ENCODE measurements around the gene ZBTB32. TPM values are rescaled to one million over a fixed set of nuclear protein-coding genes. Genes with fewer than 3 reads are reported as not detected.

ZBTB32 gene
- total RNA-seq, 2 experiments from 2014 or later, result 232 to 265 TPM

GRCh38 chr19:35760711-35761349 lies 56.5 kb downstream of the ZBTB32 start:
- H3K36me3 Mint-ChIP-seq (ENCODE audit: low read depth), result peaks cover 33% of the 10 kb centered on the region
- DNase-seq (no peak), ATAC-seq (no peak)
- intact Hi-C loops (cut with DNase I, micrococcal nuclease), result no loop called here
- peaks cover 27% of the 10 kb centered on the region for H3K4me1 Mint-ChIP-seq
- no peak overlapping the region for H3K4me3 Mint-ChIP-seq
- POLR2A ChIA-PET, result no interaction called here
- no peaks in the 10 kb centered on the region for H3K9me3 Mint-ChIP-seq (ENCODE audit: low read depth)
- no peak overlapping the region for H3K27ac Mint-ChIP-seq
- CTCF ChIA-PET, result no interaction called here
- peaks cover 4% of the 10 kb centered on the region for H3K27me3 Mint-ChIP-seq

- H3K9me3 Mint-ChIP-seq (ENCODE audit: low read depth), result no peaks in the 10 kb centered on the region
- ChIA-PET POLR2A (interaction anchor here (0.6 kb wide), 1 partner anchor 117 kb away, joined by 4 read pairs; the partner anchor contains the start of gene COX6B1), CTCF (interaction anchor here (0.5 kb wide), 1 partner anchor 45 kb away, joined by 3 read pairs; no protein-coding TSS in a partner anchor)
- H3K27ac Mint-ChIP-seq, result no peak overlapping the region
- H3K4me1 Mint-ChIP-seq, result peaks cover 4% of the 10 kb centered on the region
- ATAC-seq, result no peak
- intact Hi-C loops (cut with DNase I, micrococcal nuclease), result no loop called here
- no peak overlapping the region for H3K4me3 Mint-ChIP-seq
- H3K27me3 Mint-ChIP-seq, result no peaks in the 10 kb centered on the region
- DNase-seq, result no peak
- peaks cover 36% of the 10 kb centered on the region for H3K36me3 Mint-ChIP-seq (ENCODE audit: low read depth)
Measured at GRCh38 chr19:35764432-35765315, 60.3 kb downstream of the ZBTB32 start.

Other genes starting within 250 kb of the ZBTB32 start
- not detected for gene KRTDAP, start 214.1 kb upstream of the ZBTB32 start, total RNA-seq
- gene DMKN, start 190.9 kb upstream of the ZBTB32 start, total RNA-seq, result 1 to 10 TPM; 1.1 to 1.3 TPM
- not detected for gene SBSN, start 176.2 kb upstream of the ZBTB32 start, total RNA-seq
- not detected for gene GAPDHS, start 171.1 kb upstream of the ZBTB32 start, total RNA-seq
- gene TMEM147, start 158.9 kb upstream of the ZBTB32 start, total RNA-seq, result 10 to 100 TPM; 73.1 to 73.8 TPM
- gene ATP4A, start 140.9 kb upstream of the ZBTB32 start, total RNA-seq, result not detected
- not detected for gene PMIS2, start 118.4 kb upstream of the ZBTB32 start, total RNA-seq
- gene HAUS5, start 91.8 kb upstream of the ZBTB32 start, total RNA-seq, result 10 to 100 TPM; 39.7 to 41.0 TPM
- gene RBM42, start 75.5 kb upstream of the ZBTB32 start, total RNA-seq, result 10 to 100 TPM; 87.5 to 94.4 TPM
- 1 to 10 TPM in 1 of 2 experiments, under 1 TPM in 1; 0.37 to 1.1 TPM for gene ETV2, start 62.8 kb upstream of the ZBTB32 start, total RNA-seq
- 100 to 1,000 TPM; 385 to 437 TPM for gene COX6B1, start 56.2 kb upstream of the ZBTB32 start, total RNA-seq
- gene UPK1A, start 38.0 kb upstream of the ZBTB32 start, total RNA-seq, result 1 to 10 TPM; 1.2 to 1.8 TPM
- gene KMT2B, start 13.4 kb downstream of the ZBTB32 start, total RNA-seq, result 10 to 100 TPM; 48.6 to 49.4 TPM
- gene IGFLR1, start 37.9 kb downstream of the ZBTB32 start, total RNA-seq, result 10 to 100 TPM; 71.4 to 80.2 TPM
- 10 to 100 TPM; 31.6 to 37.5 TPM for gene U2AF1L4, start 40.9 kb downstream of the ZBTB32 start, total RNA-seq
- gene PSENEN, start 41.1 kb downstream of the ZBTB32 start, total RNA-seq, result 10 to 100 TPM; 36.0 to 37.9 TPM
- gene LIN37, start 44.0 kb downstream of the ZBTB32 start, total RNA-seq, result 10 to 100 TPM in 1 of 2 experiments, 1 to 10 TPM in 1; 8.4 to 12.7 TPM
- gene HSPB6, start 52.5 kb downstream of the ZBTB32 start, total RNA-seq, result under 1 TPM; 0.53 to 0.93 TPM
- 10 to 100 TPM; 39.8 to 62.8 TPM for gene PROSER3, start 53.6 kb downstream of the ZBTB32 start, total RNA-seq
- gene ARHGAP33, start 71.0 kb downstream of the ZBTB32 start, total RNA-seq, result 10 to 100 TPM; 27.8 to 35.2 TPM
- gene PRODH2, start 108.3 kb downstream of the ZBTB32 start, total RNA-seq, result not detected
- not detected for gene NPHS1, start 147.9 kb downstream of the ZBTB32 start, total RNA-seq
- under 1 TPM; 0.93 to 0.98 TPM for gene KIRREL2, start 152.4 kb downstream of the ZBTB32 start, total RNA-seq
- gene APLP1, start 164.0 kb downstream of the ZBTB32 start, total RNA-seq, result 1 to 10 TPM; 2.3 to 3.0 TPM
- 10 to 100 TPM; 60.1 TPM for gene NFKBID, start 196.0 kb downstream of the ZBTB32 start, total RNA-seq
- gene HCST, start 198.0 kb downstream of the ZBTB32 start, total RNA-seq, result 10 to 100 TPM; 27.0 to 32.7 TPM
- gene TYROBP, start 203.7 kb downstream of the ZBTB32 start, total RNA-seq, result not detected
- gene LRFN3, start 231.8 kb downstream of the ZBTB32 start, total RNA-seq, result 1 to 10 TPM; 7.8 to 8.3 TPM